Mesothelial cell of epicardium (in vitro differentiated cells): ENCODE data around the gene NDUFA11. TPM values are rescaled to one million over a fixed set of nuclear protein-coding genes. Genes with fewer than 3 reads are reported as not detected.

Experiments used
- DNase-seq, 2 experiments: peaks; one replicate each; pipeline ENCODE4 v3.0.0; 2021; ENCODE audit warnings: low spot score in 2 of 2; ENCODE audit not compliant: unreplicated experiment in 2 of 2
- H3K27ac Mint-ChIP-seq: 2 replicates; pipeline ENCODE4 v1.8.0; 2021; ENCODE audit warnings: mixed read lengths
- H3K27me3 Mint-ChIP-seq: 2 replicates; pipeline ENCODE4 v1.8.0; 2021; ENCODE audit warnings: low read depth, mixed read lengths
- H3K36me3 Mint-ChIP-seq: 2 replicates; pipeline ENCODE4 v1.8.0; 2021; ENCODE audit warnings: mixed read lengths
- H3K4me1 Mint-ChIP-seq: 2 replicates; pipeline ENCODE4 v1.8.0; 2021; ENCODE audit warnings: mixed read lengths
- H3K4me3 Mint-ChIP-seq: 2 replicates; pipeline ENCODE4 v1.8.0; 2021; ENCODE audit warnings: mild to moderate bottlenecking, moderate library complexity, mixed read lengths
- H3K9me3 Mint-ChIP-seq: 2 replicates; pipeline ENCODE4 v1.8.0; 2021; ENCODE audit warnings: mixed read lengths
- CTCF ChIP-seq: fragments of 200-600 bp; sonication (generic); IDR thresholded peaks from one replicate; pipeline ENCODE4 v1.5.0; 2021; ENCODE audit warnings: antibody characterized with exemption; ENCODE audit not compliant: unreplicated experiment
- total RNA-seq: library from RNA; stranded (reverse); gene quantifications from 3 replicates; pipeline ENCODE4 v1.2.1, GENCODE V29; 2021

Gene NDUFA11
- total RNA-seq, 1 donor from 2014 or later = 229 TPM

- no peak for DNase-seq
- peaks cover 13% of the 10 kb centered on the region for H3K36me3 Mint-ChIP-seq
- H3K27me3 Mint-ChIP-seq = no peaks in the 10 kb centered on the region
- H3K4me3 Mint-ChIP-seq = no peak overlapping the region
- peak overlapping the region; percentile 59 for H3K27ac Mint-ChIP-seq
- no peak for TF ChIP-seq CTCF
- peaks cover 17% of the 10 kb centered on the region for H3K4me1 Mint-ChIP-seq
- H3K9me3 Mint-ChIP-seq = no peaks in the 10 kb centered on the region
Observed at GRCh38 chr19:5941673-5942072, 38.1 kb upstream of the NDUFA11 start.

- TF ChIP-seq CTCF = no peak
- H3K27me3 Mint-ChIP-seq = no peaks in the 10 kb centered on the region
- DNase-seq = no peak
- no peak overlapping the region for H3K4me3 Mint-ChIP-seq
- H3K4me1 Mint-ChIP-seq = peaks cover 21% of the 10 kb centered on the region
- no peak overlapping the region for H3K27ac Mint-ChIP-seq
- no peaks in the 10 kb centered on the region for H3K9me3 Mint-ChIP-seq
- H3K36me3 Mint-ChIP-seq = peaks cover 17% of the 10 kb centered on the region
Observed at GRCh38 chr19:5940260-5941208, 36.9 kb upstream of the NDUFA11 start.

GRCh38 chr19:5937550-5937949 lies 34.0 kb upstream of the NDUFA11 start:
- H3K27ac Mint-ChIP-seq = no peak overlapping the region
- no peaks in the 10 kb centered on the region for H3K9me3 Mint-ChIP-seq
- no peak overlapping the region for H3K4me3 Mint-ChIP-seq
- H3K27me3 Mint-ChIP-seq = no peaks in the 10 kb centered on the region
- H3K36me3 Mint-ChIP-seq = peaks cover 21% of the 10 kb centered on the region
- peaks cover 17% of the 10 kb centered on the region for H3K4me1 Mint-ChIP-seq
- DNase-seq = no peak
- no peak for TF ChIP-seq CTCF

GRCh38 chr19:5936292-5936592 lies 32.7 kb upstream of the NDUFA11 start:
- Mint-ChIP-seq H3K27me3 (no peaks in the 10 kb centered on the region), H3K4me1 (peaks cover 15% of the 10 kb centered on the region), H3K27ac (no peak overlapping the region), H3K36me3 (peaks cover 21% of the 10 kb centered on the region), H3K9me3 (no peaks in the 10 kb centered on the region), H3K4me3 (no peak overlapping the region)
- TF ChIP-seq CTCF = no peak
- DNase-seq = no peak

- Mint-ChIP-seq H3K4me1 (peaks cover 15% of the 10 kb centered on the region), H3K9me3 (no peaks in the 10 kb centered on the region), H3K4me3 (no peak overlapping the region), H3K27ac (peak overlapping the region; percentile 87), H3K27me3 (no peaks in the 10 kb centered on the region), H3K36me3 (peaks cover 18% of the 10 kb centered on the region)
- DNase-seq = no peak
- TF ChIP-seq CTCF = no peak
Observed at GRCh38 chr19:5935473-5936291, 32.1 kb upstream of the NDUFA11 start.
